Occipital lobe (tissue), 2 donors: ENCODE results near the gene SLC25A36. TPM values are rescaled to one million over a fixed set of nuclear protein-coding genes. Genes with fewer than 3 reads are reported as not detected.
A peak's percentile ranks its signal among the peaks of the same experiment; 100 is the strongest.

ENCODE experiments used
- DNase-seq: peaks from one replicate; lab custom pipeline; 2025; lab: John Stamatoyannopoulos, UW
- total RNA-seq: library from RNA; depleted of rRNA; stranded (reverse); fragments of >200 nt; gene quantifications from one replicate; pipeline ENCODE4 v1.2.3, GENCODE V29; 2014

Gene SLC25A36, protein sequence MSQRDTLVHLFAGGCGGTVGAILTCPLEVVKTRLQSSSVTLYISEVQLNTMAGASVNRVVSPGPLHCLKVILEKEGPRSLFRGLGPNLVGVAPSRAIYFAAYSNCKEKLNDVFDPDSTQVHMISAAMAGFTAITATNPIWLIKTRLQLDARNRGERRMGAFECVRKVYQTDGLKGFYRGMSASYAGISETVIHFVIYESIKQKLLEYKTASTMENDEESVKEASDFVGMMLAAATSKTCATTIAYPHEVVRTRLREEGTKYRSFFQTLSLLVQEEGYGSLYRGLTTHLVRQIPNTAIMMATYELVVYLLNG
- 228 TPM for total RNA-seq

DNA sequence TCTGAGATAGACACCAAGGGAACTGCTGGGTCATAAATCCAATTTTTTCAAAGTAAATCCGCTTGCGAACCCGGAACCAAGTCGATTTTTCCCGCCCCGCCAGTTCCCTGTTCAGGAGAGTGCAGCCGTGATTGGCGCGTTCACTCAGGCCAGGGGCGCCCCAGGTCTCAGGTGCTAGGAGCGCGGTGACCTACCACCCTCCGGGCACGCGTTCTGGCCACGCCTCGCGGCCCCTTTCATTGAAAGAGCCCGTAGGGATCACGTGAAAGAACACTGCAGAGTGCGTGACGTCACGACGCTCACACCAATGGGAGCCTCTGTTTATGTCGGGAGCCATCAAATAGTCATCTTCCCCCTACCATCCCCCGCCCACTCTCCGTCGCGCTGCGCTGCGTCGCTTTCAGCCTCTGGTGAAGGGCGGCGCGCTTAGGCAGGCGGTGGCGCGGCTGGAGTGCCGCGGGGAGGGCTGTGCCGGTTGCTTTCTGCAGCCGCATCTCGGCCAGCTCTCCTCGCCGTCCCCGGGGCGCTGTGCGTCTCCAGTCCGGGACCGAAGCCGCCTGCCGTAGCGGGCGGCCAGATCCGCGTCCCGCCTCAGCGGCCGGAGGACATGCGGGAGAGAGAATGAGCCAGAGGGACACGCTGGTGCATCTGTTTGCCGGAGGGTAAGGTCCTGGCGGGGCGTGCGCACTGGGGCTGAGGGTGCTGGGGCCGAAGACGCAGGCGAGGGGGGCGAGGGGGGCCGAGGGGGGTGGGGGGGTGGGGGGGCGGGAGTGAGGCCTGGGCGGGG, at the start of gene SLC25A36:
SLC25A36 (plus strand) TSS at position 403 of the 787 bp plus-strand sequence; CDS start at position 622, 219 bp downstream.
- peak; percentile 93 for DNase-seq

DNA sequence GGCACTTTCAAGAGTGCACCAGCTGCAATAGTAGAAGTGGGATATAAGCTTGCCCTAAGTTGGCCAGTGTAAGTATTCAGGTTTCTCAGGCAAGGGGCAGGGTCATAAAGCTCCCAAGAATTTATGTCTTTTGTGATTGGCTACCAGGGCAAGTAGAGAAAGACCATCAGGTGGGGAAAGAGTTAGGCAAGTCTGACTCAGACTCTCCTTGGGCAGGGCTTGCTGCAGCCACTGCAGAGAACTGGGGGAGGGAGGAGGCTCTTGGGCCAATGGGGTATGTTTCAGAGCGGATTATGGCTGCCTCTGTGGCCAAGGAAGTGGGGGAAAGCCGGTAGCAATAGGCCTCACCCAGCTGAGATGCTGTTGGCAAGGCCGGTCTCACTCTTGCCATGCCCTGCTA, 44.6 kb upstream of the SLC25A36 start:
- DNase-seq = no peak

DNA sequence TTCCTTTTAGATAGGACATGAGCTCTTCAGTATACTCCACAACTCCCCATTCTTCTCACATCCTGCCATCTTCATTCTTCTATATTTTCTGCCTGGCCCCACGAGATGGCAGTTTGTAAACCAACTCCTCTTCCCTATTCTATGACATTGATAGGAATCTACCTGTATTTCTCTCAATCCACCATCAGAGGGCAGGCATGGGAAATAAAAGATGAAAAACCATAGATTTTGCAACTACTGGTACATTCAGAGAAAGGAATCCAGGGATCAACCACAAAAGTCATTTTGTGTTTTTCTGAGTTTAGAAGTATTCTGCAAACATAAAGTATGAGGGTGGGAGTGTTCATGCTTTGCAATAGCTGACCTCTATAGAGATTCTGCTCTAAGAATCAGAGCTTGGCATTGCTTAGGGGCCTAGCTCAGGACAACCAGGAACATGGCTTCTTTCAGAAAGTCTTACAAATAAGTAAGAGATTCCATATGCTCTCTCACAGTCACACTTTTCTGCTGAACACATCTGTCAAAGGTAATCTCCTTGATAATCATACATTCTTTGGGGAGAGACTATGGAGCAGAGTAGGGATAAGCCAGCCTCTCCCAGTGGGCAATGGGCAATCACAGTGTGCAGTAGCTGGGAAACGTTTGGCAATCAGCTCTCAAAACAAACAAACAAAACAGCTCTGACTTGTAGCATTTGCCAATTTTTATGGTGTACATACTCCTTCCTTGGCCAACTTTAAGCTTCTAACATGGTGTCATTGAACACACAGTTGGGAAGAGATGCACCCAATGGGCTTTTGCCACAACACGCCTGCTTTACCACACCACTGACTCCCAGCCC, 43.1 kb upstream of the SLC25A36 start:
- no peak for DNase-seq

DNA sequence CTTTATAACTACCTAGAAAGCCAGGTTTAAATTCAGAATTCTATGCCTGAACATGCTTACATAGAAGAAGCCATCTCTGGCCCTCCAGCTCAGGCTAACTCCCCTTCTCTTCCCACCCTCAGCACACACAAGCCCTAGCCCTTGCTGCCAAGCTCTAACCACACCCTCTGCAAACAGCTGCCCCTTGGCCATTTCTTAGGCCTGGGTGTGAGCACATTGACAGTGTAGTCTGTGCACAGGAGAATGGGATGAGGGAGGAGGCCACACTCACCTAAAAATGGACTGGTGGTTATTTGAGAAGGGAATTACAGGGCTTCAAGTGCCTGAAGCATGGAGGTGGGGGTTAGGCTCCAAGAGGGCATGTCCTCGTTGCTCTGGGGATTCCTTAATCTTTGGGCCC, 42.3 kb upstream of the SLC25A36 start:
- no peak for DNase-seq

DNA sequence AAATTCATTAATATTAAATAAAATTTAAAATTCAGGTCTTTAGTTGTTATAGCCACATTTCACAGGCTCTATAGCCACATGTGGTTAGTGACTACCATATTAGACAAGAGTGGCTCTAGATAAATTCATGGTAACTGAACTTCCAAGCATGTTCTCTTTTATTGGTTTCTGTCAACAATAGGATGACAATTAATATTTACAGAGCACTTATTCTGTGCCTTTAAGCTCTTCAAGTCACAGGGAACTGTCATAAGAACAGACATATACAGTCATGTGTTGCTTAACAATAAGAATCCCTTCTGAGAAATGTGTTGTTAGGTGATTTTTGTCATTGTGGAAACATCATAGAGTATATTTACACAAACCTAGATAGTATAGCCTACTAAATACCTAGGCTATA, 38.8 kb upstream of the SLC25A36 start:
- no peak for DNase-seq

DNA sequence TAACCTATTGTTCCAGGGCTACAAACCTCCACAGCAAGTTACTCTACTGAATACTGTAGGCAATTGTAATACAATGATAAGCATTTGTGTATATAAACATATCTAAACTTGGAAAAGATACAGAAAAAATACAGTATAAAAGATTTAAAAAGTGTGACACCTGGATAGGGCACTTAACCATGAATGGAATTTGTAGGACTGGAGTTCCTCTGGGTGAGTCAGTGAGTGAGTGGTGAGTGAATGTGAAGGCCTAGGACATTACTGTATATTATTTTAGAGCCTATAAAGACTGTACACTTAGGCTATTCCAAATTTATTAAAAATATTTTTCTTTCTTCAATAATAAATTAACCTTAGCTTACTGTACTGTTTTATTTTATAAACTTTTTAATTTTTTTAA, 38.4 kb upstream of the SLC25A36 start:
- DNase-seq = no peak

DNA sequence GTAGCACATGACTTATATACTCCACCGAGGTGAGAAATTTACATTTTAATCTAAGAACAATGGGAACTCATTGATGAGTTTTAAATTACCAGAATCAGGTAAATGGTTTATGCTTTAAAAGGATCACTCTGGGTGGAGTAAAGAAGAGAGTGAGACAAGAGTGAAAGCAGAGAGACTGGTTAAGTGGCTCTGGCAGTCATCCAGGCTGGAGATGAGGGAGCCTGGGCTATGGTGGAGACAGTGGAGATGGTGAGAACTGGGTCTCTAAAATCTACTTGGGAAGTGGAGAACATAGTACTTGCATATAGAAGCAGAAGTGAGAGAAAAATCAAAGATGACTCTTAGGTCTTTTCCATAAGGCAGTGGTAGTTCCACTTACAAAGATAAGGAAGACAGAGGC, 37.1 kb upstream of the SLC25A36 start:
- no peak for DNase-seq

DNA sequence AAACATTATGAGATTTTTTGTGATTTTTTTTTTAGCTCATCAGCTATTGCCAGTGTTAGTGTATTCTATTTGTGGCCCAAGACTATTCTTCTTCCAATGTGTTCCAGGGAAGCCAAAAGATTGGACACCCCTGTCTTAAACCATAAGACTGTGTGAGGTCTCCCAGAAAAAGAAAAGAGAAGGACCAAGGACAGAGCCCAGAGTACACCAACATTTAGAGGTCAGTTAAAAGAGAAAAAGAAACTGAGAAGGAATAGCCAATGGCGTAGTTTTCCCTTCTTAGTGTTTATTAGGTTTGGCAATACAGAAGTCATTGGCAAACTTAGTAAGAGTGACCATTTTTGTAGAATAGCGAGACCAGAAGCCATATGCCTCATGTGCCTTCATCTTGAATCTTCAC, 36.1 kb upstream of the SLC25A36 start:
- DNase-seq = no peak

DNA sequence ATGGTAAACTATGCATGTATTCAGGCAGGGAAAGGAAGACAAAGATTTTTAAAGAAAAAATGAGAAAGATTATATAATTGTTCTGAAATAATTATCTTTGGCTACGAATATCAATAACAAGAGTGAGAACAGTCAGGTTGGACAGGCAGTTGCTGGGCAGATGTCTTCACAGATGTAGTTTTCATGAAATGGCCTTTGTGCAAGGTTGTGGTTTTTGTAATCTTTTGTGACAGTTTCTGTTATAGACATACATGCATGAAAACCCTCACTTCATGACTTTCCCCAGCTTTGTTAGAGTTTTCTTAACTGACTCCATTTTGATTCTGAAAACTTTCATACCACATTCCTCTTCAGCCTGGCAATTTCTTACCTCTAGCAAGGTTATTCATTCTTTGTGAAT, 34.9 kb upstream of the SLC25A36 start:
- no peak for DNase-seq

DNA sequence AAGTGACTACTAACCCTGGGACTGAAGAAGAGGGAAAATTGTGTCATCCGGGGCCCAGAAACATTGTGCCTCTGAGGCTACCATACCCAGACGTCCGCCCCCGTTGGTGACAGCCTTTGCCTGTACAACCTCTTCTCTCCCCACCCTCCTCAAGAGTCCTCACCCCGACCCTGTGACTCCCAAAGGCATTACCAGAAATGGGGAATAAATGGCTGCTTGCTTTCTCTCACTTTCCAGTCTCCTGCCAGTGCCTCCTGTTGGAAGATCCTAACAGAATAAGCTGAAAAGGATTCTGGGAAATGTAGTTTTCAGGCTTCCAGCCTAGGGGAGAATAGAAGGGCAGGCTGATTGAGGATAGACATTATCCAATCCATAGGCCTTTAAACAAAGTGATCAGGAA, 30.8 kb upstream of the SLC25A36 start:
- DNase-seq = no peak

DNA sequence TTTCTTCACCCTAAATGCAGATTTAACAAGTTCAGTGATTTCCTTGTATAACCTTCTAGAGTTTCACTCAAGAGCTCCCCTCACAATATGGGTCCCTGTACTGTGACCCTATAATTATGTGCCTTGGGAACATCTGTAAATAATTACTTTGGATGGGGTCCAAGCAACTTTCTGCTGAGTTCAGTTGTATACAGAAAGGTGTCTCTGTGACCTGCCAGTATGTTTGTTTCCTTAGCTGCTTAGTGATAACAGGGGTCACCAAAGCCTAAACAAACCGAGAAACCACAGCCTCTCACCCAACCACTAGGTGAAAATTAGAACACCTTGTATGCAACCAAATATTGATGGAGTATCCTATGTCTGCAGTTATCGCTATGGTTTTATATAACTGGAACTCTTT, 29.8 kb upstream of the SLC25A36 start:
- no peak for DNase-seq

DNA sequence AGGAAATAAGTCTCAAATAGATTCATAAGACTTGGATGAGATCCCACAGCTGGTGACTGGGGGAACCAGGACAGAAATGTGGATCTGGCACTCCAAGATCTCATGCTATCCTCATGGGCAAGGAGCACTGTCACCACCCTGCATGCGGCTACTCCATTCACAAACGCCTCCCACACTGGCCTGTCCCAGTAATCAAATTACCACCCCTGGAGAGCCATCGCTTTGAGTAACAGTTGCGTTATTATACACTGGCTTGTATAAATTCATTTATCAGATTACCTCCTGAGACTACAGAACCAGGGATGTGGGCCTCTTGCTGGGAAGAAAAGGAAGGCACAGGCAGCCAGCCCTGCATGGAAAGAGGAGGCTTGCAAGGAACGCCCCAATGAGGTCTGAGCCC, 27.9 kb upstream of the SLC25A36 start:
- no peak for DNase-seq

DNA sequence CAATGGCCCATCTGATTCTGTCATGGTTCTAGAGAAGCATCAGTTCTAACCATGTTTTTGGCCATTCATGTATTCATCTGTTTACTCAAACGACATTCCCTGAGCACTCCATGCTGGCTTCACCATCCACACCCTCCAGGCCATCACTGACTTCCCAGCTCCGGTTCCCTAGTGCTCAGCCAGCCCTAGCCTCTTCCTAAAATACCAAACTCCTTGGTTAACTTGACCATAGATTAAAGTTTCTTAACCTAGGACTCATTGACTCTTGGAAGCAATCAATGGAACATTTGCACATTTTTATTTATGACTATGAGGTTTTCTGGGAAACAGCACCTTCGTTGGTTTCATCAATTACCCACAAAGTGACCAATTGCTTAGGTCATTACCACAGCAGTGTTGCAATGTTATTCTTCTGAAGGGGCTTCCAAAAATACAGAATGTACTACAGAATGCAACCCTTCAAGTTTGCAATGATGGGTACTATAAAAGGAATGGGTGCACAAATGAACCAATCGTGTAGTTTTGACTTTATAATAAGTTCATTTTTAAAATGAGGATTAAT, 27.2 kb upstream of the SLC25A36 start:
- no peak for DNase-seq

DNA sequence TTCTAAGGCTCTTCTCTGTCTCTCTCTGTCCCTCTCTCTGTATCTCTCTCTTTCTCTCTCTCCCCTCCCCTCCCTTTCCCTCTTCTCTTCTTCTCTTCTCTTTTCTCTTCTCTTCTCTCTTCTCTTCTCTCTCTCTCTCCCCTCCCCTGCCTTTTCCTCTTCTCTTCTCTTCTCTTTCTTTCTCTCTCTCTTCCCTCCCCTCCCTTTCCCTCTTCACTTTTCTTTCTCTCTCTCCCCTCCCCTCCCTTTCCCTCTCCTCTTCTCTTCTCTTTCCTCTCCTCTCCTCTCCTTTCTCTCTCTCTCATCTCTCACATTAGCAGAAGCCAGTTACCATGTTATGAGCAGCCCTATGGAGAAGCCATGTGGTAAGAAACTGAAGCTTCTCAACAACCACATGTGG, 25.0 kb upstream of the SLC25A36 start:
- DNase-seq = no peak

DNA sequence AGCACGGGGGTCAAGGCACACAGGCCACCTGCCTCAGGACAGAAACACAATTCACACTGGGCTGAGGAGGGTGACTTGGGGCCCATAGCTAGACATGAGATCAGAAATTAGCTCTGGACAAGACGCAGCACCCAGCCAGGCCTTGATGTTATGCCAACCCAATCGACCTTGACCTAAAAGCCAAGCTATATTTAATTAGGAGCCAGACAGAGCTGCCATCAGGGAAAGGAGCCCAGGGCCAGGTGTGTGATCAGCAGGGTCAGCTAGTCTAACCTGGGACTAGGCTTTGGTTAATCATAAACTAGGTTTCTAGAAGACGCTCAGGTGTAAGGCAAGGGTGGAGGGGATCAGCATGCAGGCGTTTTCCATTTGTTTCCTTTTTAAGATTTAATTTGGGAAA, 23.9 kb upstream of the SLC25A36 start:
- DNase-seq = no peak

DNA sequence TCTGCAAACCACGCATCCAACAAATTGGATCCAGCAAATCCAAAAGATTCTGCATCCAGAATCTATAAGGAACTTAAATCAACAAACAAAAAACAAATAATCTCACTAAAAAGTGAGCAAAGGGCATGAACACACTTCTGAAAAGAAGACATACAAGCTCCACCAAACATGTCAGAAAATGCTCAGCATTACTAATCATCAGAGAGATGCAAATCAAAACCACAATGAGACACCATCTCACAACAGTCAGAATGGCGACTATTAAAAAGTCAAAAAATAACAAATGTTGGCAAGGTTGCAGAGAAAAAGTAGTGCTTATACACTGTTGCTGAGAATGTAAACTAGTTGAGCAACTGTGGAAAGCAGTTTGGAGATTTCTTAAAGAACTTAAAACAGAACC, 21.6 kb upstream of the SLC25A36 start:
- DNase-seq = no peak

DNA sequence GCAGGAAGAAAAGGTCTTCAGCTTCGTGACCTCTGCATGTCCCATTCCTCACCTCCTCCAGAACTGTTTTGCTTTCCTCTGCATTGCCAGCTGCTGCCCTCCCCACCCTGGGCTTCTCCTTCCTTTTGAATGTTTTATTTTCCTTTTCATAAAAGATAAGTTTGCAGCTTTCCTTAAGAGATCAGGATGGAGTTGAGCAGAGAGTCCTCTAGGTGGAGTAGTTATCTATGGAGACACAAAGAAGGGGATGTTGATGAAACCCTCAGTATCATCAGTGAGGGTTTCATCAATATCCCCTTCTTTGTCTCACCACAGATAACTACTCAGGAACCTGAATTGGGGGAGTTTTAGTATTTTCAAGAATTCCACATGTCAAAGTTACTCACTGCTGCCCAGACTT, 19.0 kb upstream of the SLC25A36 start:
- DNase-seq = no peak

DNA sequence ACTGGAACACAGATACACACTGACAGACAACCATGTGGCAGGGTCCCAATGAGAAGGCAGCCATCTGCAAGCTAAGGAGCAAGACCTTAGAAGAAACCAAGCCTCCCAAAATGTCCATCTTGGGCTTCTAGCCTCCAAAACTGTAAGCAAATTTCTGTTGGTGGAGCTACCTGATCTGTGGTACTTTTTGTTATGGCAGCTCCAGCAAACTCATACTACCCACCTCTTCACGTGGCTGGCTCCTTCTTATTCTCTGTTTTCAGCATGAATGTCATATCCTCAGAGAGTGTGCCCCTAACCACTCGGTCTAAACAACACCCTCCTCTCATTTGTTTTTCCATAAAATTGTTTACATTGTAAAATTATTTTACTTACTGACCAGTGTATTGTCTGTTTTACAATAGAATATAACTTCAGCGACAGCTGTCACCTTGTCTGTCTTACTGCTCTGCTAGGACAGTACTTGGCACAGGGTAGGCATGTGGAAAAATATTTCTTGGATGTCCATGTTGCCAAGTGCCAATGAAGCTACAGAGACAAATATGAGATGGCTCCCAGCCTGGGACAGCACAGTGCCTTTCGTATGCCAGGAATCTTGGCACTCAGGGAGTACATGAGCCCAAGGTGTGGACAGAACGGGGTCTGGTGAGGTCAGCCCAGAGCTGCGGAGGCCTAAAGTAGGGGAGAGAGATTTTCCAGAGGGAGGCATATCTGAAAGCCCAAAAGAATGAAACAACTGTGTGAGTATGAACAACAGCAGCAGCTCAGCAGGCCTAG, 17.4 kb upstream of the SLC25A36 start:
- DNase-seq = no peak

DNA sequence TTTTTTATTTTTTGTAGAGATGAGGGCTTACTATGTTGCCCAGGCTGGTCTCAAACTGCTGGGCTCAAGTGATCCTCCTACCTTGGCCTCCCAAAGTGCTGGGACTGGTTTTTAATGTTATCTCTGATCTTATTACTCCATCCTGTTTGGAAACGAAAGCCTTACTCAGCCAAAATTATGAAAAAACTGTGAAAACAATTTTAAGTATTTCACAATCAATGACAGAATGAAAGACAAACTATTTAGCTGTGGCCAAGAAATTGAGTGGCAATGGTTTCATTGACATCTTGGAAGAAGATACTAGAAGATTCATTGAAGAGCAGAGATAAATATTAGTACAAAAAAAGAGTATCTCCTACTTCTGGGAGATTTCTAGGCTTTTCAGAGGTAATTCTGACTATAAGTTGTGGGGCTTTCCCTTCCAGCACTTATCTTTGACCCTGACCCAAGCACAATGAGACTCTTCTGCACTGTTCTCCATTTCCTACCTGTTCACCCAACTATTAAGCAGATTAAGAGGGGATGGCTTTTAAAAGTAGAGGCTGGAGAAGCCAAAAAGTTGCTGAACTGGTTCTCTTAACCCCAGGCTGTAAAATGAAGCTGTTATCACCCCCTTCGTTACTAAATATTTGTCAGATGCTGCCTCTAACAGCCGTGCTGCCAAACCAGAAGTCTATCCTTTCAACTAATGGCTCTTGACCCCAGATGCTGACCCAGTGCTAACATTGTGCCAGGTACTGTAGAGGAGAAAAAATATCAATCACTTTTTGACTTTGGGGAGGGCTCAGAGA, 14.2 kb upstream of the SLC25A36 start:
- no peak for DNase-seq

DNA sequence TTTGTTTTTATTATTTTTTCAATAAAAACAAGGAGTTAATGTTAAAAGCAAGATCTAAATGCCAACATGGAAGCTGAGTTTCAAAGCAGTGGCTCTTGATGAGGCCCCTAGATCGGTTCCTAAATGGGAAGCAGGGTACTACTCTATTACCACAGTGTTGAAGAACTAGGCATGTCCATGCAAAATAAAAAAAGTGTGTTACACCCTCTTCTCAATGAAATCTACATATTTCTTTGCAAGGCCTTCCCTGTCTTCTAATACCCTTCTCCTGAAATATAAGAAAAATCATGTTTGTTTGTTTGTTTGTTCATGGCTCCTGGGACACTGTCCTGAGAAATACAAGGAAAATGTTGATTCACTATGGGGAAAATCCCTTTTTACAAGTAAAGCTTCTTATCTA, 12.2 kb upstream of the SLC25A36 start:
- no peak for DNase-seq
